Endothelial cell of umbilical vein (primary cell): Measurements from ENCODE around the gene INO80B. TPM values are rescaled to one million over a fixed set of nuclear protein-coding genes. Genes with fewer than 3 reads are reported as not detected.

ENCODE experiments used
- BruUV-seq: library from RNA; stranded (reverse); fragments of 400-500 nt; replicated peaks from 2 replicates; lab custom pipeline; 2021; lab: Mats Ljungman, UMichigan
- CTCF ChIA-PET: fragments of 300-600, 350-600 bp; sonication (Branson Sonifier 250); formaldehyde crosslinking; loops from one replicate; lab custom pipeline; 2021; ENCODE audit warnings: antibody characterized with exemption, inconsistent platforms; lab: Charles Lee
- POLR2A ChIA-PET: fragments of 300-600, 350-600 bp; sonication (Branson Sonifier 250); formaldehyde crosslinking; loops from one replicate; lab custom pipeline; 2021; ENCODE audit warnings: antibody characterized with exemption, inconsistent platforms; lab: Charles Lee
- DNase-seq: peaks from one replicate; pipeline ENCODE4 v3.0.0-alpha.2; 2011; ENCODE audit warnings: low read depth, low spot score
- FAIRE-seq: peaks from 2 replicates; lab custom pipeline; 2011; peaks lifted over from hg19 to GRCh38; lab: Jason Lieb, UNC
- H2AFZ ChIP-seq: 2 replicates; pipeline ENCODE4 v1.6.0; 2012; ENCODE audit warnings: low read depth, low read length, control low read depth, inconsistent platforms
- H3K27ac ChIP-seq: 2 replicates; pipeline ENCODE4 v1.5.1; 2011; ENCODE audit warnings: low read depth, mild to moderate bottlenecking, control low read depth, low read length, moderate library complexity; ENCODE audit not compliant: insufficient read depth
- H3K27me3 ChIP-seq, 2 experiments: 2 replicates each; pipeline versions ENCODE4 v1.6.0 to v1.6.1; 2011; ENCODE audit warnings: low read length in 2 of 2, mixed read lengths in 1 of 2; ENCODE audit not compliant: control insufficient read depth in 2 of 2, insufficient read depth in 2 of 2
- H3K36me3 ChIP-seq, 2 experiments: 2 replicates in 1 of 2; 3 replicates in 1 of 2; pipeline ENCODE4 v1.5.1; 2011; ENCODE audit warnings: low read length in 2 of 2, mild to moderate bottlenecking in 1 of 2, moderate library complexity in 1 of 2; ENCODE audit not compliant: control insufficient read depth in 2 of 2, insufficient read depth in 2 of 2; ENCODE audit errors: extremely low read depth in 1 of 2
- H3K4me1 ChIP-seq: 3 replicates; pipeline ENCODE4 v1.5.1; 2011; ENCODE audit warnings: mild to moderate bottlenecking, low read length; ENCODE audit not compliant: control insufficient read depth, insufficient read depth; ENCODE audit errors: extremely low read depth
- H3K4me2 ChIP-seq: 2 replicates; pipeline ENCODE4 v1.6.1; 2011; ENCODE audit warnings: low read length, control low read depth, mixed read lengths; ENCODE audit not compliant: insufficient read depth
- H3K4me3 ChIP-seq, 3 experiments: fragments of 200-600 bp in 1 of 3; sonication (generic), shearing (Covaris generic) in 1 of 3; replicated peaks in 1 of 3; 2 replicates each; pipeline ENCODE4 v1.5.1; 2011 to 2016; ENCODE audit warnings: control low read depth in 3 of 3, low read length in 3 of 3, mild to moderate bottlenecking in 2 of 3, inconsistent platforms in 1 of 3, low read depth in 1 of 3, moderate library complexity in 1 of 3; ENCODE audit not compliant: insufficient read depth in 1 of 3
- H3K79me2 ChIP-seq: 2 replicates; pipeline ENCODE4 v1.6.0; 2012; ENCODE audit warnings: low read length, inconsistent platforms; ENCODE audit not compliant: control insufficient read depth, insufficient read depth
- H3K9ac ChIP-seq: replicated peaks from 2 replicates; pipeline ENCODE3; 2011; ENCODE audit warnings: low read length, control low read depth; ENCODE audit not compliant: insufficient read depth; ENCODE audit errors: extremely low read depth
- H3K9me1 ChIP-seq: replicated peaks from 3 replicates; pipeline ENCODE4 v1.6.0; 2011; ENCODE audit warnings: mild to moderate bottlenecking, low read length; ENCODE audit not compliant: control insufficient read depth, insufficient read depth; ENCODE audit errors: extremely low read depth
- H3K9me3 ChIP-seq: replicated peaks from 2 replicates; pipeline ENCODE4 v1.5.1; 2012; ENCODE audit warnings: low read length, inconsistent platforms; ENCODE audit not compliant: control insufficient read depth, insufficient read depth
- H4K20me1 ChIP-seq: replicated peaks from 2 replicates; pipeline ENCODE3; 2011; ENCODE audit warnings: mild to moderate bottlenecking, low read length; ENCODE audit not compliant: control insufficient read depth, insufficient read depth; ENCODE audit errors: extremely low read depth
- CTCF ChIP-seq, 2 donors: IDR thresholded peaks; 1 replicate in 1 of 2; 2 replicates in 1 of 2; pipeline ENCODE4 v1.5.1; 2011; ENCODE audit warnings: low read length in 2 of 2, mild to moderate bottlenecking in 2 of 2, moderate library complexity in 2 of 2, control low read depth in 1 of 2, inconsistent platforms in 1 of 2, low read depth in 1 of 2; ENCODE audit not compliant: insufficient read depth in 1 of 2; ENCODE audit errors: extremely low read depth in 1 of 2
- GATA2 ChIP-seq: IDR thresholded peaks from 2 replicates; pipeline ENCODE4 v1.7.0; 2011; ENCODE audit warnings: low read depth, mild to moderate bottlenecking, moderate library complexity, mixed read lengths, low read length; ENCODE audit not compliant: insufficient read length, insufficient read depth
- JUN ChIP-seq: IDR thresholded peaks from 2 replicates; pipeline ENCODE4 v1.6.1; 2011; ENCODE audit warnings: borderline replicate concordance, low read depth; ENCODE audit not compliant: insufficient read length, insufficient read depth
- MAX ChIP-seq: IDR thresholded peaks from 2 replicates; pipeline ENCODE4 v1.6.1; 2011; ENCODE audit not compliant: insufficient read depth, insufficient read length
- POLR2A ChIP-seq: IDR thresholded peaks from 2 replicates; pipeline ENCODE4 v1.6.1; 2012; ENCODE audit warnings: low read depth, mild to moderate bottlenecking, control low read depth, low read length
- POLR2AphosphoS5 ChIP-seq: IDR thresholded peaks from 2 replicates; pipeline ENCODE4 v1.6.1; 2012; ENCODE audit warnings: low read depth, mild to moderate bottlenecking, control low read depth, low read length, moderate library complexity; ENCODE audit not compliant: insufficient read depth
- dilution Hi-C: fragments of 300-500 bp; cut with MboI; formaldehyde crosslinking; loops from one replicate; pipeline ENCODE4 v1.15.0; 2019; ENCODE audit warnings: low sequenced_read_pairs; ENCODE audit not compliant: extremely low pct_ligation_motif_present
- intact Hi-C: fragments of 100-400 bp; cut with micrococcal nuclease; formaldehyde crosslinking; loops from one replicate; pipeline ENCODE4 v1.10.0; 2022
- polyA plus RNA-seq, 4 experiments: library from polyadenylated mRNA; depleted of rRNA in 3 of 4; stranded (reverse) in 3 of 4; unstranded in 1 of 4; fragments of >200 nt; gene quantifications; 2 replicates each; pipeline versions ENCODE4 v1.2.1 to v1.2.3, GENCODE V29; 2011 to 2012; ENCODE audit warnings: missing spikeins in 1 of 4
- total RNA-seq: library from RNA; stranded (reverse); gene quantifications from 2 replicates; pipeline ENCODE4 v1.2.3, GENCODE V29; 2021

INO80B gene
- total and polyA plus RNA-seq, 2 donors (not counting 3 experiments of a cell fraction or from before 2014, with no cell fraction given) = 15.1 to 24.2 TPM

- BruUV-seq = no TSS peak
- no peaks in the 10 kb centered on the region for H3K36me3 ChIP-seq
- no peaks in the 10 kb centered on the region for H4K20me1 ChIP-seq
- no peaks in the 10 kb centered on the region for H3K9me3 ChIP-seq
- no peaks in the 10 kb centered on the region for H3K9me1 ChIP-seq
- intact Hi-C loops (loop anchor here (1.0 kb wide), 2 partner anchors 14 to 19 kb away; partner anchors contain the start of genes C2orf81 and WDR54), dilution Hi-C loops (no loop called here)
- peak overlapping the region; percentile 52 for H3K9ac ChIP-seq
- peak; percentile 94 for FAIRE-seq
- peaks cover 18 to 32% of the 10 kb centered on the region in 2 experiments for H3K27me3 ChIP-seq
- ChIA-PET CTCF (interaction anchor here (0.9 to 2.3 kb wide), 11 partner anchors 9 to 617 kb away, joined by 3 to 14 read pairs (median 3); partner anchors contain the start of genes INO80B and WBP1), POLR2A (interaction anchor here (0.9 to 1.0 kb wide), 3 partner anchors 14 to 18 kb away, joined by 3 read pairs; partner anchors contain the start of genes INO80B and WBP1)
- H3K4me3 ChIP-seq = peak overlapping the region in 2 of 3 experiments; percentile 47 to 56
- H2AFZ ChIP-seq = peak overlapping the region; percentile 38
- H3K27ac ChIP-seq = no peak overlapping the region
- H3K79me2 ChIP-seq = no peaks in the 10 kb centered on the region
- DNase-seq = peak; percentile 89
- TF ChIP-seq POLR2A (peak; percentile 58), JUN (no peak), POLR2AphosphoS5 (peak; percentile 33), MAX (no peak), GATA2 (no peak), CTCF (IDR thresholded peaks at IDR 0.05; ENCODE audit: extremely low read depth in 1 of 2, insufficient read depth in 1 of 2, low read depth in 1 of 2, low read length in 2 of 2) (peak; percentile 5 to 41)
- peaks cover 27% of the 10 kb centered on the region for H3K4me1 ChIP-seq
- peak overlapping the region; percentile 48 for H3K4me2 ChIP-seq
Observed at GRCh38 chr2:74440378-74441169, 14.3 kb upstream of the INO80B start.
